ENCODE results near the gene SF3B5. TPM values are rescaled to one million over a fixed set of nuclear protein-coding genes. Genes with fewer than 3 reads are reported as not detected.
A peak's percentile ranks its signal among the peaks of the same experiment; 100 is the strongest.

The SF3B5 gene
- total and polyA plus RNA-seq, 9 of the 15 experiments (the other 6 are each of a cell fraction or from before 2014, with no cell fraction given), result 238 to 1,211 (median 407) TPM

DNA sequence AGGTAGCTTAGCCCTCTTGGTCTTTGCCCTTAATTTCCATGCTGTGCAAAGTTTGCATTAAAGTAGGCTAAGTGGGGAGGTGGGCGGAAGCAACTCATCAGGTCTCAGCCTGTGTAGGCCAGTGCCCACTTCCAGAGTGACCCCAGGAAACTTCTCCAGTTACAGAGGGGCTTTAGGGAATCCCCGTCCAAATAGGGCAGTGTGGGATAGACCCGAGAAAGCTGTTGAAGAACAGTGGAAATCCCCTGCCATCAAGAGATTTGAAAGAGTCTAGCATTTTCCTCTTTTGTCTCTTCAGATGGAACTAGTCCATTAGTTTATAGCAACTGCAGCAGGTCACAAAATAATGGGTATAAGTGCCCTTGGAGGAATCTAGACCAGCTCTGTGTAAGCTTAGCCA is 20.2 kb downstream of the SF3B5 start:
- peak overlapping the region; percentile 43 for H2AFZ ChIP-seq (ENCODE audit: low read depth, low read length)
- FAIRE-seq (no peak), ATAC-seq (no peak), DNase-seq (ENCODE audit: extremely low read depth in 1 of 4, low spot score in 3 of 4) (no peak)
- no TSS peak for BruUV-seq (replicated peaks)
- H3K27me3 ChIP-seq (ENCODE audit: control insufficient read depth in 2 of 2, insufficient read depth in 2 of 2, low read length in 2 of 2), result no peaks in the 10 kb centered on the region; a peak in 1 of 5 replicates
- no peak overlapping the region; a peak in 1 of 4 replicates for H3K9ac ChIP-seq (ENCODE audit: insufficient read depth in 1 of 2, low read depth in 2 of 2, low read length in 2 of 2)
- ChIA-PET CTCF (ENCODE audit: low intra/inter-chr PET ratio) (no interaction called here), POLR2A (interaction anchor here (1.8 kb wide), 1 partner anchor 10 kb away, joined by 13 read pairs; no protein-coding TSS in a partner anchor)
- H4K20me1 ChIP-seq (replicated peaks; ENCODE audit: control insufficient read depth, insufficient read depth, low read length), result no peaks in the 10 kb centered on the region
- no peak overlapping the region for H3K27ac ChIP-seq (ENCODE audit: extremely low read depth, low read depth, low read length)
- no peaks in the 10 kb centered on the region for H3K9me1 ChIP-seq (ENCODE audit: control insufficient read depth, insufficient read depth, low read length)
- TF ChIP-seq TSC22D4 (tag; IDR thresholded peaks at IDR 0.05) (no peak), RB1 (IDR thresholded peaks at IDR 0.05; ENCODE audit: low read depth) (no peak), LARP7 (IDR thresholded peaks at IDR 0.05) (no peak), ZBTB7A (IDR thresholded peaks at IDR 0.05; ENCODE audit: borderline replicate concordance, control insufficient read depth, low read depth, low read length) (no peak), NR4A1 (CRISPR knock-in tag; IDR thresholded peaks at IDR 0.05) (no peak), NR4A1 (tag; IDR thresholded peaks at IDR 0.05) (no peak), CBX2 (IDR thresholded peaks at IDR 0.05; ENCODE audit: insufficient read depth, low read length, poor library complexity, severe bottlenecking) (no peak), DNMT1 (IDR thresholded peaks at IDR 0.05) (no peak), KLF1 (tag; IDR thresholded peaks at IDR 0.05) (no peak)
- TF ChIP-seq, protein P1, sequence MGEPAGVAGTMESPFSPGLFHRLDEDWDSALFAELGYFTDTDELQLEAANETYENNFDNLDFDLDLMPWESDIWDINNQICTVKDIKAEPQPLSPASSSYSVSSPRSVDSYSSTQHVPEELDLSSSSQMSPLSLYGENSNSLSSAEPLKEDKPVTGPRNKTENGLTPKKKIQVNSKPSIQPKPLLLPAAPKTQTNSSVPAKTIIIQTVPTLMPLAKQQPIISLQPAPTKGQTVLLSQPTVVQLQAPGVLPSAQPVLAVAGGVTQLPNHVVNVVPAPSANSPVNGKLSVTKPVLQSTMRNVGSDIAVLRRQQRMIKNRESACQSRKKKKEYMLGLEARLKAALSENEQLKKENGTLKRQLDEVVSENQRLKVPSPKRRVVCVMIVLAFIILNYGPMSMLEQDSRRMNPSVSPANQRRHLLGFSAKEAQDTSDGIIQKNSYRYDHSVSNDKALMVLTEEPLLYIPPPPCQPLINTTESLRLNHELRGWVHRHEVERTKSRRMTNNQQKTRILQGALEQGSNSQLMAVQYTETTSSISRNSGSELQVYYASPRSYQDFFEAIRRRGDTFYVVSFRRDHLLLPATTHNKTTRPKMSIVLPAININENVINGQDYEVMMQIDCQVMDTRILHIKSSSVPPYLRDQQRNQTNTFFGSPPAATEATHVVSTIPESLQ (CRISPR knock-in tag; IDR thresholded peaks at IDR 0.05), result no peak
- TF ChIP-seq, protein P2, sequence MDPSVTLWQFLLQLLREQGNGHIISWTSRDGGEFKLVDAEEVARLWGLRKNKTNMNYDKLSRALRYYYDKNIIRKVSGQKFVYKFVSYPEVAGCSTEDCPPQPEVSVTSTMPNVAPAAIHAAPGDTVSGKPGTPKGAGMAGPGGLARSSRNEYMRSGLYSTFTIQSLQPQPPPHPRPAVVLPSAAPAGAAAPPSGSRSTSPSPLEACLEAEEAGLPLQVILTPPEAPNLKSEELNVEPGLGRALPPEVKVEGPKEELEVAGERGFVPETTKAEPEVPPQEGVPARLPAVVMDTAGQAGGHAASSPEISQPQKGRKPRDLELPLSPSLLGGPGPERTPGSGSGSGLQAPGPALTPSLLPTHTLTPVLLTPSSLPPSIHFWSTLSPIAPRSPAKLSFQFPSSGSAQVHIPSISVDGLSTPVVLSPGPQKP (CRISPR knock-in tag; IDR thresholded peaks at IDR 0.05), result no peak
- TF ChIP-seq, protein P3, sequence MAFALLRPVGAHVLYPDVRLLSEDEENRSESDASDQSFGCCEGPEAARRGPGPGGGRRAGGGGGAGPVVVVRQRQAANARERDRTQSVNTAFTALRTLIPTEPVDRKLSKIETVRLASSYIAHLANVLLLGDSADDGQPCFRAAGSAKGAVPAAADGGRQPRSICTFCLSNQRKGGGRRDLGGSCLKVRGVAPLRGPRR (CRISPR knock-in tag; IDR thresholded peaks at IDR 0.05), result no peak
- TF ChIP-seq, protein P4, sequence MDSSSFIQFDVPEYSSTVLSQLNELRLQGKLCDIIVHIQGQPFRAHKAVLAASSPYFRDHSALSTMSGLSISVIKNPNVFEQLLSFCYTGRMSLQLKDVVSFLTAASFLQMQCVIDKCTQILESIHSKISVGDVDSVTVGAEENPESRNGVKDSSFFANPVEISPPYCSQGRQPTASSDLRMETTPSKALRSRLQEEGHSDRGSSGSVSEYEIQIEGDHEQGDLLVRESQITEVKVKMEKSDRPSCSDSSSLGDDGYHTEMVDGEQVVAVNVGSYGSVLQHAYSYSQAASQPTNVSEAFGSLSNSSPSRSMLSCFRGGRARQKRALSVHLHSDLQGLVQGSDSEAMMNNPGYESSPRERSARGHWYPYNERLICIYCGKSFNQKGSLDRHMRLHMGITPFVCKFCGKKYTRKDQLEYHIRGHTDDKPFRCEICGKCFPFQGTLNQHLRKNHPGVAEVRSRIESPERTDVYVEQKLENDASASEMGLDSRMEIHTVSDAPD (CRISPR knock-in tag; IDR thresholded peaks at IDR 0.05), result no peak
- no peaks in the 10 kb centered on the region for H3K9me3 ChIP-seq (replicated peaks; ENCODE audit: control insufficient read depth, insufficient read depth, low read depth, low read length)
- H3K4me3 ChIP-seq, result no peak overlapping the region
- intact Hi-C loops (cut with micrococcal nuclease) (no loop called here), in situ Hi-C loops (cut with MboI) (no loop called here)
- no peaks in the 10 kb centered on the region for H3K36me3 ChIP-seq (ENCODE audit: control insufficient read depth, insufficient read depth, low read length)
- WGBS (ENCODE audit: insufficient coverage, low coverage, missing lambda C conversion rate), result 56% methylated on average over 3 of the region's 3 CpGs
- H3K79me2 ChIP-seq (ENCODE audit: control insufficient read depth, insufficient read depth, low read length), result no peaks in the 10 kb centered on the region
- H3K4me1 ChIP-seq (replicated peaks in 1 of 2; ENCODE audit: control insufficient read depth in 2 of 2, insufficient read depth in 2 of 2, low read length in 2 of 2), result peaks cover 0 to 13% of the 10 kb centered on the region in 2 experiments; a peak in 2 of 5 replicates
- H3K4me2 ChIP-seq (ENCODE audit: insufficient read depth, low read length), result no peak overlapping the region
